MG63 (cell line): ENCODE data around the gene SYNGR2. TPM values are rescaled to one million over a fixed set of nuclear protein-coding genes. Genes with fewer than 3 reads are reported as not detected.

Experiments
- DNase-seq: peaks from one replicate; pipeline ENCODE4 v3.0.0-alpha.2; 2020
- H3K27me3 ChIP-seq: fragments of 250-450 bp; sonication (Bioruptor Pico); 2 replicates; pipeline ENCODE4 v1.5.1; 2020; ENCODE audit warnings: mild to moderate bottlenecking, moderate library complexity
- H3K36me3 ChIP-seq: fragments of 250-450 bp; sonication (Bioruptor Pico); 2 replicates; pipeline ENCODE4 v1.5.1; 2020; ENCODE audit warnings: mild to moderate bottlenecking, moderate library complexity
- H3K4me3 ChIP-seq: fragments of 250-450 bp; sonication (Bioruptor Pico); 2 replicates; pipeline ENCODE4 v1.5.1; 2020; ENCODE audit warnings: mild to moderate bottlenecking, moderate library complexity
- H3K9me3 ChIP-seq: fragments of 250-450 bp; sonication (Bioruptor Pico); 2 replicates; pipeline ENCODE4 v1.5.1; 2020; ENCODE audit warnings: mild to moderate bottlenecking, moderate library complexity
- total RNA-seq: library from RNA; depleted of rRNA; stranded (reverse); fragments of >200 nt; shearing (Covaris generic); gene quantifications from 2 replicates; pipeline ENCODE4 v1.2.3, GENCODE V29; 2014; ENCODE audit warnings: low replicate concordance

SYNGR2 gene
- total RNA-seq, 1 experiment from 2014 or later: 73.2 TPM

GRCh38 chr17:78127888-78128550 is 40.4 kb upstream of the SYNGR2 start:
- Histone ChIP-seq H3K27me3 (no peaks in the 10 kb centered on the region), H3K36me3 (no peaks in the 10 kb centered on the region), H3K9me3 (no peaks in the 10 kb centered on the region), H3K4me3 (peak overlapping the region; percentile 49)
- no peak for DNase-seq

- no peak for DNase-seq
- Histone ChIP-seq H3K4me3 (peak within 1 kb of the TSS; percentile 49), H3K9me3 (no peaks in the 10 kb centered on the region), H3K27me3 (no peaks in the 10 kb centered on the region), H3K36me3 (no peaks in the 10 kb centered on the region)
Measured at GRCh38 chr17:78128551-78129350, 39.6 kb upstream of the SYNGR2 start, which contains the start of gene TMC6. TSS of gene TMC6 (minus strand) at chr17:78128755. CDS start at chr17:78126832, 1,923 bp downstream.

GRCh38 chr17:78129351-78130089 is 38.9 kb upstream of the SYNGR2 start:
- DNase-seq: no peak
- Histone ChIP-seq H3K4me3 (no peak overlapping the region), H3K9me3 (no peaks in the 10 kb centered on the region), H3K27me3 (no peaks in the 10 kb centered on the region), H3K36me3 (no peaks in the 10 kb centered on the region)

- H3K4me3 ChIP-seq: no peak overlapping the region
- H3K27me3 ChIP-seq: no peaks in the 10 kb centered on the region
- H3K9me3 ChIP-seq: no peaks in the 10 kb centered on the region
- DNase-seq: no peak
- no peaks in the 10 kb centered on the region for H3K36me3 ChIP-seq
Measured at GRCh38 chr17:78130090-78130436, 38.3 kb upstream of the SYNGR2 start.

- Histone ChIP-seq H3K27me3 (no peaks in the 10 kb centered on the region), H3K36me3 (no peaks in the 10 kb centered on the region), H3K9me3 (no peaks in the 10 kb centered on the region), H3K4me3 (no peak within 1 kb of the TSS)
- DNase-seq: no peak
Measured at GRCh38 chr17:78130437-78131101, 37.8 kb upstream of the SYNGR2 start, which contains the start of gene TMC8. TSS of gene TMC8 (plus strand) at chr17:78130771. CDS start at chr17:78131589, 818 bp downstream.

- Histone ChIP-seq H3K9me3 (no peaks in the 10 kb centered on the region), H3K36me3 (no peaks in the 10 kb centered on the region), H3K4me3 (no peak overlapping the region), H3K27me3 (no peaks in the 10 kb centered on the region)
- DNase-seq: no peak
Measured at GRCh38 chr17:78131172-78132083, 37.0 kb upstream of the SYNGR2 start.

- no peaks in the 10 kb centered on the region for H3K9me3 ChIP-seq
- no peaks in the 10 kb centered on the region for H3K27me3 ChIP-seq
- no peak for DNase-seq
- no peak overlapping the region for H3K4me3 ChIP-seq
- H3K36me3 ChIP-seq: no peaks in the 10 kb centered on the region
Measured at GRCh38 chr17:78132084-78132676, 36.2 kb upstream of the SYNGR2 start.

GRCh38 chr17:78132767-78133178 is 35.6 kb upstream of the SYNGR2 start:
- no peak for DNase-seq
- Histone ChIP-seq H3K36me3 (no peaks in the 10 kb centered on the region), H3K9me3 (no peaks in the 10 kb centered on the region), H3K4me3 (no peak overlapping the region), H3K27me3 (no peaks in the 10 kb centered on the region)

GRCh38 chr17:78133179-78133951 is 35.0 kb upstream of the SYNGR2 start:
- no peak for DNase-seq
- no peaks in the 10 kb centered on the region for H3K36me3 ChIP-seq
- no peak overlapping the region for H3K4me3 ChIP-seq
- H3K27me3 ChIP-seq: no peaks in the 10 kb centered on the region
- no peaks in the 10 kb centered on the region for H3K9me3 ChIP-seq

GRCh38 chr17:78133971-78134898 is 34.1 kb upstream of the SYNGR2 start:
- H3K9me3 ChIP-seq: no peaks in the 10 kb centered on the region
- H3K4me3 ChIP-seq: no peak overlapping the region
- H3K27me3 ChIP-seq: no peaks in the 10 kb centered on the region
- DNase-seq: peak; percentile 31
- H3K36me3 ChIP-seq: no peaks in the 10 kb centered on the region

GRCh38 chr17:78134899-78135385 is 33.4 kb upstream of the SYNGR2 start:
- DNase-seq: no peak
- no peak overlapping the region for H3K4me3 ChIP-seq
- H3K27me3 ChIP-seq: no peaks in the 10 kb centered on the region

GRCh38 chr17:78135858-78136500 is 32.4 kb upstream of the SYNGR2 start:
- DNase-seq: no peak
- H3K36me3 ChIP-seq: no peaks in the 10 kb centered on the region
- no peak overlapping the region for H3K4me3 ChIP-seq
- no peaks in the 10 kb centered on the region for H3K9me3 ChIP-seq
- no peaks in the 10 kb centered on the region for H3K27me3 ChIP-seq

More at GRCh38 chr17:78134899-78135385, 33.4 kb upstream of the SYNGR2 start:
- Histone ChIP-seq H3K9me3 (no peaks in the 10 kb centered on the region), H3K36me3 (no peaks in the 10 kb centered on the region)

GRCh38 chr17:78137392-78138203 is 30.8 kb upstream of the SYNGR2 start:
- no peaks in the 10 kb centered on the region for H3K27me3 ChIP-seq
- H3K36me3 ChIP-seq: no peaks in the 10 kb centered on the region
- no peak overlapping the region for H3K4me3 ChIP-seq
- H3K9me3 ChIP-seq: no peaks in the 10 kb centered on the region
- no peak for DNase-seq
